KMS-11 (cell line): ENCODE measurements around the gene NRAP.

Source experiments
- H2AFZ ChIP-seq: fragments of 200-600 bp; sonication (generic); 2 replicates; pipeline ENCODE4 v1.6.1; 2016; ENCODE audit warnings: antibody characterized with exemption, mixed run types, low read depth
- H3K27ac ChIP-seq: fragments of 200-600 bp; sonication (generic); 2 replicates; pipeline ENCODE4 v1.6.1; 2016; ENCODE audit warnings: mild to moderate bottlenecking, mixed run types
- H3K27me3 ChIP-seq: fragments of 200-600 bp; sonication (generic); 2 replicates; pipeline ENCODE4 v1.6.1; 2017; ENCODE audit warnings: mild to moderate bottlenecking, low read depth, mixed run types, moderate library complexity; ENCODE audit not compliant: insufficient read depth
- H3K36me3 ChIP-seq: fragments of 200-600 bp; sonication (generic); 2 replicates; pipeline ENCODE4 v1.6.1; 2017; ENCODE audit warnings: mild to moderate bottlenecking, mixed run types; ENCODE audit not compliant: insufficient read depth
- H3K4me1 ChIP-seq: fragments of 200-600 bp; sonication (generic); 2 replicates; pipeline ENCODE4 v1.6.1; 2016; ENCODE audit warnings: mild to moderate bottlenecking, low read depth, mixed run types; ENCODE audit not compliant: poor library complexity, severe bottlenecking
- H3K4me2 ChIP-seq: fragments of 200-600 bp; sonication (generic); 2 replicates; pipeline ENCODE4 v1.7.0; 2016; ENCODE audit warnings: mild to moderate bottlenecking, mixed run types
- H3K4me3 ChIP-seq: fragments of 200-600 bp; sonication (generic); IDR thresholded peaks from 2 replicates; pipeline ENCODE4 v1.6.1; 2017; ENCODE audit warnings: low read depth, low read length, mixed read lengths; ENCODE audit not compliant: insufficient read depth
- H3K79me2 ChIP-seq: fragments of 200-600 bp; sonication (generic); 2 replicates; pipeline ENCODE4 v1.6.1; 2016; ENCODE audit warnings: low read depth, mixed run types; ENCODE audit not compliant: insufficient read depth
- H3K9ac ChIP-seq: fragments of 200-600 bp; sonication (generic); 2 replicates; pipeline ENCODE4 v1.6.1; 2016; ENCODE audit warnings: mild to moderate bottlenecking, mixed run types
- H4K20me1 ChIP-seq: fragments of 200-600 bp; sonication (generic); 2 replicates; pipeline ENCODE4 v1.6.1; 2016; ENCODE audit warnings: mild to moderate bottlenecking, mixed run types; ENCODE audit not compliant: insufficient read depth
- TF ChIP-seq, protein P1 (sequence below): fragments of 200-600 bp; sonication (generic); conservative IDR thresholded peaks from 2 replicates; pipeline ENCODE4 v1.6.1; 2017; ENCODE audit warnings: low read depth, mild to moderate bottlenecking, antibody characterized with exemption, low read length, moderate library complexity, mixed read lengths

The NRAP gene

DNA sequence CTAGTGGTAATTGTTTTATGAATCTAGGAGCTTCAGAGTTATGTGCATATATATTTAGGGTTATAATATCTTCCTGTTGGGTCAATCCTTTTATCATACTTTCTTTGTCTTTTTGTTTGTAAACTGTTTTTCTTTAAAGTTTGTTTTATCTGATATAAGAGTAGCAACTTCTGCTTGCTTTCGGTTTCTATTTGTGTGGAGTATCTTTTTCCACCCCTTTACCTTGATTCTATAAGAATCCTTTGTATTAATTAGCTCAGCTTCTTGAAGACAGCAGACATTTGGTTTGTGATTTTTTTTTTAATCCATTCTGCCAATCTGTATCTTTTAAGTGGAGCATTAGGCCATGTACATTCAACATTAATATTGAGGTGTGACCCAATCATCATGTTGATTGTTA, 25.2 kb upstream of the NRAP start:
- H3K4me1 ChIP-seq, result peaks cover 29% of the 10 kb centered on the region
- no peak overlapping the region for H3K9ac ChIP-seq
- H3K4me2 ChIP-seq, result peak overlapping the region; percentile 44
- TF ChIP-seq, protein P1, sequence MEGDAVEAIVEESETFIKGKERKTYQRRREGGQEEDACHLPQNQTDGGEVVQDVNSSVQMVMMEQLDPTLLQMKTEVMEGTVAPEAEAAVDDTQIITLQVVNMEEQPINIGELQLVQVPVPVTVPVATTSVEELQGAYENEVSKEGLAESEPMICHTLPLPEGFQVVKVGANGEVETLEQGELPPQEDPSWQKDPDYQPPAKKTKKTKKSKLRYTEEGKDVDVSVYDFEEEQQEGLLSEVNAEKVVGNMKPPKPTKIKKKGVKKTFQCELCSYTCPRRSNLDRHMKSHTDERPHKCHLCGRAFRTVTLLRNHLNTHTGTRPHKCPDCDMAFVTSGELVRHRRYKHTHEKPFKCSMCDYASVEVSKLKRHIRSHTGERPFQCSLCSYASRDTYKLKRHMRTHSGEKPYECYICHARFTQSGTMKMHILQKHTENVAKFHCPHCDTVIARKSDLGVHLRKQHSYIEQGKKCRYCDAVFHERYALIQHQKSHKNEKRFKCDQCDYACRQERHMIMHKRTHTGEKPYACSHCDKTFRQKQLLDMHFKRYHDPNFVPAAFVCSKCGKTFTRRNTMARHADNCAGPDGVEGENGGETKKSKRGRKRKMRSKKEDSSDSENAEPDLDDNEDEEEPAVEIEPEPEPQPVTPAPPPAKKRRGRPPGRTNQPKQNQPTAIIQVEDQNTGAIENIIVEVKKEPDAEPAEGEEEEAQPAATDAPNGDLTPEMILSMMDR, result no peak
- H3K36me3 ChIP-seq, result peaks cover 4% of the 10 kb centered on the region; the same call in 1 of the 2 replicates
- no peak overlapping the region for H2AFZ ChIP-seq
- no peak overlapping the region for H3K4me3 ChIP-seq
- H3K27ac ChIP-seq, result peak overlapping the region; percentile 28; the same call in 1 of the 2 replicates
- H3K79me2 ChIP-seq, result peaks cover 59% of the 10 kb centered on the region
- H4K20me1 ChIP-seq, result no peaks in the 10 kb centered on the region
- H3K27me3 ChIP-seq, result no peaks in the 10 kb centered on the region

DNA sequence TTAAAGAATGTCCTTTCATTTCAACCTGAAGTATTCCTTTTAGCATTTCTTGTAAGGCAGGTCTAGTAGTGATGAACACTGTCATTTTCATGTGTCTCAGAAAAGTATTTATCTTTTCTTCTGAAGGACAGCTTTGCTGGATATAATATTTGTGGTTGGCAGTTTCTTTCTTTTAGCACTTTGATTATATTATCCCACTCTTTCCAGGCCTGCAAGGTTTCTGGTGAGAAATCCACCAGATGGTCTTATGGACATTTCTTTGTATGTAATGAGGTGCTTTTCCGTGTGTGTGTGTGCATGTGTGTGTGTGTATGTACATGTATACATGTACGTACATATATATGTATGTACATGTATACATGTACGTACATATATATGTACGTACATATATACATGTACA, 23.2 kb upstream of the NRAP start:
- Histone ChIP-seq H4K20me1 (no peaks in the 10 kb centered on the region), H3K4me1 (peaks cover 40% of the 10 kb centered on the region), H3K27me3 (no peaks in the 10 kb centered on the region), H3K9ac (no peak overlapping the region), H3K4me3 (no peak overlapping the region), H3K79me2 (peaks cover 69% of the 10 kb centered on the region), H3K36me3 (no peaks in the 10 kb centered on the region), H3K4me2 (no peak overlapping the region), H2AFZ (no peak overlapping the region), H3K27ac (no peak overlapping the region)
- TF ChIP-seq, protein P1, result no peak

DNA sequence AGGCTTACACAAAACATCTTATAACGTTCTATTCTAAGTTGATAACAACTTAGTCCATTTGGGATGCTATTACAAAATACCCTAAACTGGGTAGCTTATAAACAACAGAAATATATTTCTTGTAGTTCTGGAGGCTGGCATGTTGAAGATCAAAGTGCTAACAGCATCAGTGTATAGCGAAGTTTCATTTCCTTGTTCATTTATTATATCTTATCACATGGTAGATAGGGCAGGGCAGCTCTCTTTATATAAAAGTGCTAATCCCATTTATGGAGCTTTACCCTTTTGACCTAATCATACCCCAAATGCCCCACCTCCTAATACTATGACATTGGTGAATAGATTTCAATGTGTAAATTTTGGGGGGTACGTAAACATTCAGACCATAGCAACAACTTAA, 22.2 kb upstream of the NRAP start:
- Histone ChIP-seq H3K36me3 (no peaks in the 10 kb centered on the region), H3K4me3 (no peak overlapping the region), H3K4me2 (no peak overlapping the region), H3K9ac (no peak overlapping the region), H4K20me1 (no peaks in the 10 kb centered on the region), H3K4me1 (peaks cover 48% of the 10 kb centered on the region), H3K27ac (no peak overlapping the region), H3K27me3 (no peaks in the 10 kb centered on the region), H2AFZ (no peak overlapping the region), H3K79me2 (peaks cover 73% of the 10 kb centered on the region)
- TF ChIP-seq, protein P1, result no peak

DNA sequence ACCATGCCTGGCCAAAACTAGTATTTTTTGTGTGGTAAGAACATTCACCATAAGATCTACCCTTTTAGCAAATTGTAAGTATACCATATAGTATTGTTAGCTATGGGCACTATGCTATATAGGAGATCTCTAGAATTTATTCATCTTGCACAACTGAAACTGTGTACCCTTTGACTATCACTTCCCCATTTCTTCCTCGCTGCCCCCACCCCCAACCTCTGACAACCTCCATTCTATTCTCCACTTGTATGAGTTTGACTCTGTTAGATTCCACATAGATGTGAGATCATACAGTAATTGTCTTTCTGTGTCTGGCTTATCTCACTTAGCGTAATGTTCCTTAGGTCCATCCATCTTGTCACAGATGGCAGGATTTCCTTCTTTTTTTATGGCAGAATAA, 19.5 kb upstream of the NRAP start:
- TF ChIP-seq, protein P1, result no peak
- Histone ChIP-seq H3K9ac (no peak overlapping the region), H3K27ac (no peak overlapping the region), H3K36me3 (no peaks in the 10 kb centered on the region), H3K27me3 (no peaks in the 10 kb centered on the region), H2AFZ (no peak overlapping the region), H3K4me1 (peaks cover 26% of the 10 kb centered on the region), H3K4me2 (no peak overlapping the region), H4K20me1 (no peaks in the 10 kb centered on the region), H3K79me2 (peaks cover 51% of the 10 kb centered on the region), H3K4me3 (no peak overlapping the region)
